Glutamatergic neuron (in vitro differentiated cells): ENCODE data around the gene ROS1. TPM values are rescaled to one million over a fixed set of nuclear protein-coding genes. Genes with fewer than 3 reads are reported as not detected.

Experiments used
- total RNA-seq: library from RNA; stranded (reverse); fragmentation: NEBNext Ultra II Directional; extraction: Animal tissue kit (Norgen Biotek cat#: 25700); gene quantifications from one replicate; pipeline ENCODE4 v1.2.1, GENCODE V29; 2021; ENCODE audit not compliant: unreplicated experiment

Gene ROS1
- total RNA-seq, 1 donor from 2014 or later = not detected

Other genes with a start within 250 kb of the ROS1 start
- not detected for gene VGLL2, start 160.4 kb downstream of the ROS1 start, total RNA-seq
- 25.1 TPM for gene DCBLD1, start 56.7 kb upstream of the ROS1 start, total RNA-seq
- 33.4 TPM for gene GOPC, start 176.6 kb upstream of the ROS1 start, total RNA-seq
- 20.0 TPM for gene NUS1, start 249.5 kb upstream of the ROS1 start, total RNA-seq